ENCODE results near the gene NEURL1. TPM values are rescaled to one million over a fixed set of nuclear protein-coding genes. Genes with fewer than 3 reads are reported as not detected.

The NEURL1 gene
- total RNA-seq, 1 experiment from 2014 or later: 0.10 TPM

DNA sequence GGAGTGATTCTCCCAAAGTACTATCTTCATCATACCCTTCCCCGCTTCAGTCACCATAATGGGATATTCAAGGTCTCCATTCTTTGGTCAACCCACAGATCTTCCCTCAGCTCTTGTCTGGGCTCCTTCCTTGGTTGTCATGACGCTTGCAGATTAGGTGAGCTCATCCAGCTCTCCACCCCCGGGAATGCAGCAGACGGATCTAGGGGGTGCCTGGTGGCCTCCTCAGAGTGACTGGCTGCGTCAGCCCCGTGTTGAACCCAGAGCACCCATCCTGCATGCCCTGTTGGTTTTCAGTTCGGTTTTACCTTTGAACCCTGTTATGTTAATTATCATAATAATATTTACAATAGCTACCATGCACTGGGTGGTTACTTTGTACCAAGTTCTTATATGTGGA, 6.4 kb downstream of the NEURL1 start:
- intact Hi-C loops (cut with micrococcal nuclease; ENCODE audit: unreplicated experiment) (no loop called here), in situ Hi-C loops (cut with HindIII; ENCODE audit: low pct_unique_long_range_greater_than_20kb, low sequenced_read_pairs) (no loop called here)
- ChIA-PET POLR2A (no interaction called here), CTCF (interaction anchor here (0.6 kb wide), 1 partner anchor 43 kb away, joined by 16 read pairs; no protein-coding TSS in a partner anchor)
- no peak overlapping the region for H3K27ac ChIP-seq (ENCODE audit: low read length)
- peaks cover 4% of the 10 kb centered on the region; the same call in 1 of the 2 replicates for H3K4me1 ChIP-seq (ENCODE audit: control insufficient read depth, insufficient read depth, low read length)
- H3K27me3 ChIP-seq (ENCODE audit: control insufficient read depth, insufficient read depth, low read length): peaks cover 26% of the 10 kb centered on the region
- DNase-seq (ENCODE audit: low read depth, low spot score): no peak
- TF ChIP-seq POLR2AphosphoS5 (IDR thresholded peaks at IDR 0.05; ENCODE audit: low read depth, low read length) (no peak), SIN3A (IDR thresholded peaks at IDR 0.05; ENCODE audit: borderline replicate concordance, insufficient read depth, low read depth, low read length) (no peak), TCF7L2 (IDR thresholded peaks at IDR 0.05; ENCODE audit: low read depth, low read length) (no peak)
- TF ChIP-seq, protein P1, sequence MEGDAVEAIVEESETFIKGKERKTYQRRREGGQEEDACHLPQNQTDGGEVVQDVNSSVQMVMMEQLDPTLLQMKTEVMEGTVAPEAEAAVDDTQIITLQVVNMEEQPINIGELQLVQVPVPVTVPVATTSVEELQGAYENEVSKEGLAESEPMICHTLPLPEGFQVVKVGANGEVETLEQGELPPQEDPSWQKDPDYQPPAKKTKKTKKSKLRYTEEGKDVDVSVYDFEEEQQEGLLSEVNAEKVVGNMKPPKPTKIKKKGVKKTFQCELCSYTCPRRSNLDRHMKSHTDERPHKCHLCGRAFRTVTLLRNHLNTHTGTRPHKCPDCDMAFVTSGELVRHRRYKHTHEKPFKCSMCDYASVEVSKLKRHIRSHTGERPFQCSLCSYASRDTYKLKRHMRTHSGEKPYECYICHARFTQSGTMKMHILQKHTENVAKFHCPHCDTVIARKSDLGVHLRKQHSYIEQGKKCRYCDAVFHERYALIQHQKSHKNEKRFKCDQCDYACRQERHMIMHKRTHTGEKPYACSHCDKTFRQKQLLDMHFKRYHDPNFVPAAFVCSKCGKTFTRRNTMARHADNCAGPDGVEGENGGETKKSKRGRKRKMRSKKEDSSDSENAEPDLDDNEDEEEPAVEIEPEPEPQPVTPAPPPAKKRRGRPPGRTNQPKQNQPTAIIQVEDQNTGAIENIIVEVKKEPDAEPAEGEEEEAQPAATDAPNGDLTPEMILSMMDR (IDR thresholded peaks at IDR 0.05): no peak
- TF ChIP-seq, protein P2, sequence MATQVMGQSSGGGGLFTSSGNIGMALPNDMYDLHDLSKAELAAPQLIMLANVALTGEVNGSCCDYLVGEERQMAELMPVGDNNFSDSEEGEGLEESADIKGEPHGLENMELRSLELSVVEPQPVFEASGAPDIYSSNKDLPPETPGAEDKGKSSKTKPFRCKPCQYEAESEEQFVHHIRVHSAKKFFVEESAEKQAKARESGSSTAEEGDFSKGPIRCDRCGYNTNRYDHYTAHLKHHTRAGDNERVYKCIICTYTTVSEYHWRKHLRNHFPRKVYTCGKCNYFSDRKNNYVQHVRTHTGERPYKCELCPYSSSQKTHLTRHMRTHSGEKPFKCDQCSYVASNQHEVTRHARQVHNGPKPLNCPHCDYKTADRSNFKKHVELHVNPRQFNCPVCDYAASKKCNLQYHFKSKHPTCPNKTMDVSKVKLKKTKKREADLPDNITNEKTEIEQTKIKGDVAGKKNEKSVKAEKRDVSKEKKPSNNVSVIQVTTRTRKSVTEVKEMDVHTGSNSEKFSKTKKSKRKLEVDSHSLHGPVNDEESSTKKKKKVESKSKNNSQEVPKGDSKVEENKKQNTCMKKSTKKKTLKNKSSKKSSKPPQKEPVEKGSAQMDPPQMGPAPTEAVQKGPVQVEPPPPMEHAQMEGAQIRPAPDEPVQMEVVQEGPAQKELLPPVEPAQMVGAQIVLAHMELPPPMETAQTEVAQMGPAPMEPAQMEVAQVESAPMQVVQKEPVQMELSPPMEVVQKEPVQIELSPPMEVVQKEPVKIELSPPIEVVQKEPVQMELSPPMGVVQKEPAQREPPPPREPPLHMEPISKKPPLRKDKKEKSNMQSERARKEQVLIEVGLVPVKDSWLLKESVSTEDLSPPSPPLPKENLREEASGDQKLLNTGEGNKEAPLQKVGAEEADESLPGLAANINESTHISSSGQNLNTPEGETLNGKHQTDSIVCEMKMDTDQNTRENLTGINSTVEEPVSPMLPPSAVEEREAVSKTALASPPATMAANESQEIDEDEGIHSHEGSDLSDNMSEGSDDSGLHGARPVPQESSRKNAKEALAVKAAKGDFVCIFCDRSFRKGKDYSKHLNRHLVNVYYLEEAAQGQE (IDR thresholded peaks at IDR 0.05; ENCODE audit: insufficient read depth in 1 of 2, low read depth in 2 of 2, low read length in 1 of 2): no peak
- H3K4me3 ChIP-seq (ENCODE audit: low read depth in 2 of 2, low read length in 2 of 2): no peak overlapping the region
- H3K36me3 ChIP-seq (ENCODE audit: control insufficient read depth, insufficient read depth, low read length): no peaks in the 10 kb centered on the region
- H3K9me3 ChIP-seq (ENCODE audit: control insufficient read depth, insufficient read depth, low read depth, low read length): no peaks in the 10 kb centered on the region
- BruUV-seq (replicated peaks): no TSS peak
- no peak for ATAC-seq

DNA sequence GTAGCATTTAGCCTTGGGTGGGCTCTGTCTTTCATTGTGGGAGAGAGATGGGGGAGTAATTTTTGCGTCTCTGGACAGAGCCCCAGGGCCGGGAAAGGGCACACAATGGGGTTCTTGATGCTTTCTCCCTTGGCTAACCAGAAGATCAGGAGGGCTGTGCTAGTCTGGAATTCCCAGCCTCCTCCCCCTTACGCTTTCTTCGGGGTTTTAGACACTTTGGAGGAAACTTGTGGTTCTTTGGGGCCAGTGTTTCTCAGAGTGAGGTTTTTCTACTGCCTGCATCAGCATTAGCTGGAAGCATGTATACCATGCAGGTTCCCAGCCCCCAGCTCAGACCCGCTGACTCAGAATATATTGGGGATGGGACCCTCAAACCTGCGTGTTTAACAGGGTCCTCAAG, 7.0 kb downstream of the NEURL1 start:
- Histone ChIP-seq H3K36me3 (ENCODE audit: control insufficient read depth, insufficient read depth, low read length) (no peaks in the 10 kb centered on the region), H3K27me3 (ENCODE audit: control insufficient read depth, insufficient read depth, low read length) (peaks cover 21% of the 10 kb centered on the region), H3K27ac (ENCODE audit: low read length) (no peak overlapping the region), H3K4me3 (ENCODE audit: low read depth in 2 of 2, low read length in 2 of 2) (no peak overlapping the region), H3K4me1 (ENCODE audit: control insufficient read depth, insufficient read depth, low read length) (peaks cover 4% of the 10 kb centered on the region; the same call in 1 of the 2 replicates), H3K9me3 (ENCODE audit: control insufficient read depth, insufficient read depth, low read depth, low read length) (no peaks in the 10 kb centered on the region)
- no peak for TF ChIP-seq TCF7L2 (IDR thresholded peaks at IDR 0.05; ENCODE audit: low read depth, low read length)
- no TSS peak for BruUV-seq (replicated peaks)
- ATAC-seq (no peak), DNase-seq (ENCODE audit: low read depth, low spot score) (no peak)
- intact Hi-C loops (cut with micrococcal nuclease; ENCODE audit: unreplicated experiment): no loop called here
- CTCF ChIA-PET: interaction anchor here (0.5 kb wide), 1 partner anchor 35 kb away, joined by 3 read pairs; no protein-coding TSS in a partner anchor
- POLR2A ChIA-PET: interaction anchor here (0.5 kb wide), 1 partner anchor 146 kb away, joined by 6 read pairs; no protein-coding TSS in a partner anchor
- in situ Hi-C loops (cut with HindIII; ENCODE audit: low pct_unique_long_range_greater_than_20kb, low sequenced_read_pairs): no loop called here

- intact Hi-C loops (cut with micrococcal nuclease; ENCODE audit: unreplicated experiment): no loop called here
- TF ChIP-seq POLR2AphosphoS5 (IDR thresholded peaks at IDR 0.05; ENCODE audit: low read depth, low read length) (no peak), SIN3A (IDR thresholded peaks at IDR 0.05; ENCODE audit: borderline replicate concordance, insufficient read depth, low read depth, low read length) (no peak), TCF7L2 (IDR thresholded peaks at IDR 0.05; ENCODE audit: low read depth, low read length) (no peak)
- TF ChIP-seq, protein P2 (IDR thresholded peaks at IDR 0.05; ENCODE audit: insufficient read depth in 1 of 2, low read depth in 2 of 2, low read length in 1 of 2): no peak
- TF ChIP-seq, protein P1 (IDR thresholded peaks at IDR 0.05): no peak
- H3K4me3 ChIP-seq (ENCODE audit: low read depth in 2 of 2, low read length in 2 of 2): no peak overlapping the region
- in situ Hi-C loops (cut with HindIII; ENCODE audit: low pct_unique_long_range_greater_than_20kb, low sequenced_read_pairs): no loop called here
- H3K4me1 ChIP-seq (ENCODE audit: control insufficient read depth, insufficient read depth, low read length): peaks cover 4% of the 10 kb centered on the region; the same call in 1 of the 2 replicates
- no peaks in the 10 kb centered on the region for H3K36me3 ChIP-seq (ENCODE audit: control insufficient read depth, insufficient read depth, low read length)
- peaks cover 17% of the 10 kb centered on the region for H3K27me3 ChIP-seq (ENCODE audit: control insufficient read depth, insufficient read depth, low read length)
- ATAC-seq (no peak), DNase-seq (ENCODE audit: low read depth, low spot score) (no peak)
- BruUV-seq (replicated peaks): no TSS peak
- H3K9me3 ChIP-seq (ENCODE audit: control insufficient read depth, insufficient read depth, low read depth, low read length): no peaks in the 10 kb centered on the region
- ChIA-PET POLR2A (no interaction called here), CTCF (no interaction called here)
- no peak overlapping the region for H3K27ac ChIP-seq (ENCODE audit: low read length)
Observed at GRCh38 chr10:103501186-103501585, 7.7 kb downstream of the NEURL1 start.
